ENCODE results near the gene NUP153. TPM values are rescaled to one million over a fixed set of nuclear protein-coding genes. Genes with fewer than 3 reads are reported as not detected.
"Not testable (repeated sequence)": the region's sequence is repeated elsewhere in the genome, so short reads cannot be mapped to it uniquely, and the experiment has no call there.

NUP153 gene
- total RNA-seq = 23.9 to 30.5 TPM (median 24.3 TPM) in 3 replicates
- long read RNA-seq, full-length matches to known transcripts = 6 of 9 reads
- long read RNA-seq, partial matches to known transcripts = 2 of 9 reads
- long read RNA-seq, other reads (novel, unspliced or antisense) = 1 of 9 reads

GRCh38 chr6:17706580-17707370 lies at the start of gene NUP153:
NUP153 (minus strand) TSS chr6:17706925; CDS start chr6:17706387, 538 bp downstream.
- no peak for TF ChIP-seq CTCF (IDR thresholded peaks at IDR 0.05)
- Mint-ChIP-seq H3K27ac (ENCODE audit: unreplicated experiment) (peak within 1 kb of the TSS; percentile 99), H3K4me1 (ENCODE audit: low read depth) (peaks cover 40% of the 10 kb centered on the region), H3K36me3 (ENCODE audit: low read depth) (no peaks in the 10 kb centered on the region), H3K4me3 (ENCODE audit: unreplicated experiment) (peak within 1 kb of the TSS; percentile 87), H3K9me3 (ENCODE audit: low read depth) (no peaks in the 10 kb centered on the region), H3K27me3 (ENCODE audit: low read depth) (no peaks in the 10 kb centered on the region)
- DNase-seq (ENCODE audit: low spot score) = peak; percentile 98

GRCh38 chr6:17754254-17754653 lies 47.5 kb upstream of the NUP153 start:
- no peak for DNase-seq (ENCODE audit: low spot score)
- no peak for TF ChIP-seq CTCF (IDR thresholded peaks at IDR 0.05)
- Mint-ChIP-seq H3K4me3 (ENCODE audit: unreplicated experiment) (no peak overlapping the region), H3K36me3 (ENCODE audit: low read depth) (peaks cover 2% of the 10 kb centered on the region), H3K27me3 (ENCODE audit: low read depth) (no peaks in the 10 kb centered on the region), H3K27ac (ENCODE audit: unreplicated experiment) (no peak overlapping the region), H3K9me3 (ENCODE audit: low read depth) (no peaks in the 10 kb centered on the region), H3K4me1 (ENCODE audit: low read depth) (peaks cover 11% of the 10 kb centered on the region)

- H3K27ac Mint-ChIP-seq (ENCODE audit: unreplicated experiment); H3K4me1 Mint-ChIP-seq (ENCODE audit: low read depth); H3K27me3 Mint-ChIP-seq (ENCODE audit: low read depth); DNase-seq (ENCODE audit: low spot score); H3K4me3 Mint-ChIP-seq (ENCODE audit: unreplicated experiment); H3K9me3 Mint-ChIP-seq (ENCODE audit: low read depth); H3K36me3 Mint-ChIP-seq (ENCODE audit: low read depth): not testable (repeated sequence)
Measured at GRCh38 chr6:17745324-17745723, 38.6 kb upstream of the NUP153 start.

GRCh38 chr6:17744757-17745308 lies 38.1 kb upstream of the NUP153 start:
- not testable (repeated sequence) for H3K4me1 Mint-ChIP-seq (ENCODE audit: low read depth); DNase-seq (ENCODE audit: low spot score); H3K4me3 Mint-ChIP-seq (ENCODE audit: unreplicated experiment); H3K9me3 Mint-ChIP-seq (ENCODE audit: low read depth); H3K27ac Mint-ChIP-seq (ENCODE audit: unreplicated experiment); H3K36me3 Mint-ChIP-seq (ENCODE audit: low read depth); H3K27me3 Mint-ChIP-seq (ENCODE audit: low read depth)

GRCh38 chr6:17744019-17744756 lies 37.5 kb upstream of the NUP153 start:
- DNase-seq (ENCODE audit: low spot score) = no peak
- Mint-ChIP-seq H3K4me1 (ENCODE audit: low read depth) (no peaks in the 10 kb centered on the region), H3K36me3 (ENCODE audit: low read depth) (no peaks in the 10 kb centered on the region), H3K9me3 (ENCODE audit: low read depth) (peaks cover 2% of the 10 kb centered on the region), H3K27me3 (ENCODE audit: low read depth) (no peaks in the 10 kb centered on the region), H3K27ac (ENCODE audit: unreplicated experiment) (no peak overlapping the region), H3K4me3 (ENCODE audit: unreplicated experiment) (no peak overlapping the region)
- no peak for TF ChIP-seq CTCF (IDR thresholded peaks at IDR 0.05)

- no peak for DNase-seq (ENCODE audit: low spot score)
- Mint-ChIP-seq H3K36me3 (ENCODE audit: low read depth) (peaks cover 12% of the 10 kb centered on the region), H3K9me3 (ENCODE audit: low read depth) (peaks cover 20% of the 10 kb centered on the region), H3K4me3 (ENCODE audit: unreplicated experiment) (no peak overlapping the region), H3K27ac (ENCODE audit: unreplicated experiment) (no peak overlapping the region), H3K27me3 (ENCODE audit: low read depth) (no peaks in the 10 kb centered on the region), H3K4me1 (ENCODE audit: low read depth) (no peaks in the 10 kb centered on the region)
- TF ChIP-seq CTCF (IDR thresholded peaks at IDR 0.05) = no peak
Measured at GRCh38 chr6:17741507-17741906, 34.8 kb upstream of the NUP153 start.
